HL-60 (cell line): ENCODE measurements around the gene TUBGCP5.

ENCODE experiments used
- CTCF ChIP-seq: IDR thresholded peaks from one replicate; pipeline ENCODE4 v1.5.1; 2011; ENCODE audit warnings: low read length, control low read depth, inconsistent platforms; ENCODE audit not compliant: insufficient read depth
- GABPA ChIP-seq: IDR thresholded peaks from 2 replicates; pipeline ENCODE4 v1.6.1; 2012; ENCODE audit warnings: low read depth
- POLR2AphosphoS5 ChIP-seq: IDR thresholded peaks from 2 replicates; pipeline ENCODE4 v1.6.1; 2012; ENCODE audit warnings: low read depth
- REST ChIP-seq: IDR thresholded peaks from 2 replicates; pipeline ENCODE4 v1.6.1; 2012; ENCODE audit warnings: low read depth; ENCODE audit not compliant: insufficient replicate concordance
- SPI1 ChIP-seq: IDR thresholded peaks from 2 replicates; pipeline ENCODE4 v1.6.1; 2012; ENCODE audit warnings: low read depth, mild to moderate bottlenecking, borderline replicate concordance

GRCh38 chr15:23057707-23058106, 18.3 kb upstream of the TUBGCP5 start:
- TF ChIP-seq CTCF = no peak
- no peak for TF ChIP-seq REST
- TF ChIP-seq SPI1 = no peak
- TF ChIP-seq POLR2AphosphoS5 = no peak
- no peak for TF ChIP-seq GABPA
